Endodermal cell (in vitro differentiated cells): Measurements from ENCODE around the gene DDHD1. TPM values are rescaled to one million over a fixed set of nuclear protein-coding genes. Genes with fewer than 3 reads are reported as not detected.
"Not testable (repeated sequence)": the region's sequence is repeated elsewhere in the genome, so short reads cannot be mapped to it uniquely, and the experiment has no call there.

Experiments used
- DNase-seq: peaks from one replicate; pipeline ENCODE4 v3.0.0-alpha.2; 2017
- H3K27ac ChIP-seq: 2 replicates; pipeline ENCODE4 v1.5.1; 2013; ENCODE audit warnings: mild to moderate bottlenecking, low read depth, low read length, moderate library complexity
- H3K27me3 ChIP-seq: 2 replicates; pipeline ENCODE4 v1.6.1; 2013; ENCODE audit warnings: mild to moderate bottlenecking, low read length, moderate library complexity; ENCODE audit not compliant: insufficient read depth, control insufficient read depth, poor library complexity, severe bottlenecking
- H3K36me3 ChIP-seq: 2 replicates; pipeline ENCODE4 v1.7.0; 2013; ENCODE audit warnings: mild to moderate bottlenecking, low read length, moderate library complexity; ENCODE audit not compliant: control insufficient read depth, insufficient read depth
- H3K4me1 ChIP-seq: one replicate; pipeline ENCODE4 v1.7.0; 2013; ENCODE audit warnings: low read length; ENCODE audit not compliant: control insufficient read depth, insufficient read depth
- H3K4me3 ChIP-seq: 2 replicates; pipeline ENCODE4 v1.5.1; 2013; ENCODE audit warnings: mild to moderate bottlenecking, low read length, moderate library complexity
- H3K9ac ChIP-seq: 2 replicates; pipeline ENCODE4 v1.6.1; 2013; ENCODE audit warnings: mild to moderate bottlenecking, low read length, moderate library complexity; ENCODE audit not compliant: poor library complexity, severe bottlenecking; ENCODE audit errors: extremely low read depth
- H3K9me3 ChIP-seq: 2 replicates; pipeline ENCODE4 v1.6.1; 2013; ENCODE audit warnings: mild to moderate bottlenecking, low read length, moderate library complexity; ENCODE audit not compliant: control insufficient read depth
- H3K27ac Mint-ChIP-seq: 2 replicates; pipeline ENCODE4 v1.8.0; 2020; ENCODE audit warnings: mixed read lengths
- H3K27me3 Mint-ChIP-seq: 2 replicates; pipeline ENCODE4 v1.8.0; 2021; ENCODE audit warnings: mild to moderate bottlenecking, mixed read lengths; ENCODE audit not compliant: insufficient read depth
- H3K36me3 Mint-ChIP-seq: 2 replicates; pipeline ENCODE4 v1.8.0; 2020; ENCODE audit warnings: low read depth, mixed read lengths
- H3K4me1 Mint-ChIP-seq: 2 replicates; pipeline ENCODE4 v1.8.0; 2020; ENCODE audit warnings: mixed read lengths
- H3K4me3 Mint-ChIP-seq: 2 replicates; pipeline ENCODE4 v1.8.0; 2020; ENCODE audit warnings: mild to moderate bottlenecking, moderate library complexity, mixed read lengths
- H3K9me3 Mint-ChIP-seq: 2 replicates; pipeline ENCODE4 v1.8.0; 2020; ENCODE audit warnings: mild to moderate bottlenecking, mixed read lengths
- CTCF ChIP-seq: fragments of 200-600 bp; sonication (generic); conservative IDR thresholded peaks from 2 replicates; pipeline ENCODE4 v1.5.0; 2021; ENCODE audit warnings: antibody characterized with exemption, mild to moderate bottlenecking
- whole genome bisulfite sequencing, 2 experiments: methylation state at CpG; one replicate each; pipeline versions ENCODE4 v1.1.5 to v1.1.7; 2013; ENCODE audit warnings: missing lambda C conversion rate in 2 of 2, mixed read lengths in 1 of 2; ENCODE audit not compliant: insufficient coverage in 1 of 2, insufficient read length in 1 of 2; 5-methylcytosine and 5-hydroxymethylcytosine counted together
- total RNA-seq, 2 donors: library from RNA; stranded (reverse); fragmentation: NEBNext Ultra II Directional in 1 of 2; extraction: Animal tissue kit (Norgen Biotek cat#: 25700) in 1 of 2; gene quantifications; 2 replicates in 1 of 2; 3 replicates in 1 of 2; pipeline ENCODE4 v1.2.1, GENCODE V29; 2021

Gene DDHD1
- total RNA-seq, 2 donors from 2014 or later, result 26.2 to 27.1 TPM

GRCh38 chr14:53124786-53125185 is 28.3 kb downstream of the DDHD1 start:
- 86% methylated on average over 2 of the region's 3 CpGs; no CpG with 5 or more reads in 1 of the 2 experiments for WGBS, 2 experiments
- H3K9me3 ChIP-seq, result peaks cover 19% of the 10 kb centered on the region
- H3K9me3 Mint-ChIP-seq, result peaks cover 18% of the 10 kb centered on the region
- H3K4me1 ChIP-seq, result no peaks in the 10 kb centered on the region
- no peak overlapping the region for H3K9ac ChIP-seq
- H3K4me3 ChIP-seq, result no peak overlapping the region
- H3K4me3 Mint-ChIP-seq, result no peak overlapping the region
- H3K27me3 Mint-ChIP-seq, result no peaks in the 10 kb centered on the region
- H3K27ac Mint-ChIP-seq, result no peak overlapping the region
- no peak overlapping the region for H3K27ac ChIP-seq
- no peak for DNase-seq
- TF ChIP-seq CTCF, result no peak
- H3K4me1 Mint-ChIP-seq, result no peaks in the 10 kb centered on the region
- peaks cover 10% of the 10 kb centered on the region for H3K36me3 ChIP-seq
- H3K27me3 ChIP-seq, result no peaks in the 10 kb centered on the region
- H3K36me3 Mint-ChIP-seq, result peaks cover 19% of the 10 kb centered on the region

- H3K4me3 ChIP-seq, H3K4me3 Mint-ChIP-seq, H3K9ac ChIP-seq, H3K36me3 ChIP-seq, H3K27ac ChIP-seq, H3K27me3 ChIP-seq, H3K27ac Mint-ChIP-seq, H3K4me1 ChIP-seq, H3K27me3 Mint-ChIP-seq, DNase-seq: not testable (repeated sequence)
- H3K4me1 Mint-ChIP-seq, result peaks cover 22% of the 10 kb centered on the region
- H3K36me3 Mint-ChIP-seq, result peaks cover 14% of the 10 kb centered on the region
- 83 to 96% methylated on average over 2 of the region's 2 CpGs for WGBS, 2 experiments
- peaks cover 18% of the 10 kb centered on the region for H3K9me3 Mint-ChIP-seq
- peaks cover 19% of the 10 kb centered on the region for H3K9me3 ChIP-seq
These were observed 31.7 kb downstream of the DDHD1 start for GRCh38 chr14:53121419-53121818.

- H3K27me3 ChIP-seq, H3K4me1 ChIP-seq, H3K27me3 Mint-ChIP-seq, H3K9ac ChIP-seq, H3K27ac Mint-ChIP-seq, H3K4me3 Mint-ChIP-seq, H3K4me3 ChIP-seq, H3K36me3 ChIP-seq: not testable (repeated sequence)
- peak; percentile 63 for TF ChIP-seq CTCF
- H3K27ac ChIP-seq, result peak overlapping the region; percentile 49
- DNase-seq, result peak; percentile 74
- Mint-ChIP-seq H3K4me1 (peaks cover 39% of the 10 kb centered on the region), H3K36me3 (peaks cover 14% of the 10 kb centered on the region), H3K9me3 (peaks cover 18% of the 10 kb centered on the region)
- peaks cover 40% of the 10 kb centered on the region for H3K9me3 ChIP-seq
- 56 to 66% methylated on average over 3 to 4 of the region's 4 CpGs for WGBS, 2 experiments
These were observed 35.6 kb downstream of the DDHD1 start for GRCh38 chr14:53117479-53117878.

- H3K36me3 Mint-ChIP-seq, result no peaks in the 10 kb centered on the region
- H3K9me3 Mint-ChIP-seq, result no peaks in the 10 kb centered on the region
- Histone ChIP-seq H3K4me3 (peak overlapping the region; percentile 2), H3K27ac (no peak overlapping the region), H3K4me1 (no peaks in the 10 kb centered on the region), H3K36me3 (peaks cover 8% of the 10 kb centered on the region), H3K9ac (no peak overlapping the region), H3K27me3 (no peaks in the 10 kb centered on the region), H3K9me3 (peaks cover 20% of the 10 kb centered on the region)
- peak; percentile 58 for DNase-seq
- TF ChIP-seq CTCF, result no peak
- H3K27me3 Mint-ChIP-seq, result no peaks in the 10 kb centered on the region
- no peak overlapping the region for H3K27ac Mint-ChIP-seq
- peaks cover 39% of the 10 kb centered on the region for H3K4me1 Mint-ChIP-seq
- 89 to 95% methylated on average over 8 to 10 of the region's 10 CpGs for WGBS, 2 experiments
- H3K4me3 Mint-ChIP-seq, result no peak overlapping the region
These were observed 39.1 kb downstream of the DDHD1 start for GRCh38 chr14:53113989-53114388.
